ENCODE data around the gene SURF6. TPM values are rescaled to one million over a fixed set of nuclear protein-coding genes. Genes with fewer than 3 reads are reported as not detected.

Gene SURF6
- total RNA-seq, 1 donor from 2014 or later: 16.0 TPM

- no peak overlapping the region for H3K4me3 Mint-ChIP-seq (ENCODE audit: unreplicated experiment)
- H3K27ac Mint-ChIP-seq (ENCODE audit: unreplicated experiment): peak overlapping the region; percentile 69
- H3K4me1 Mint-ChIP-seq (ENCODE audit: unreplicated experiment): peaks cover 44% of the 10 kb centered on the region
- DNase-seq (ENCODE audit: extremely low spot score, unreplicated experiment): no peak
- H3K27me3 Mint-ChIP-seq (ENCODE audit: unreplicated experiment): no peaks in the 10 kb centered on the region
- no peaks in the 10 kb centered on the region for H3K9me3 Mint-ChIP-seq (ENCODE audit: unreplicated experiment)
- no peak for TF ChIP-seq CTCF (IDR thresholded peaks at IDR 0.05)
- peaks cover 32% of the 10 kb centered on the region for H3K36me3 Mint-ChIP-seq (ENCODE audit: unreplicated experiment)
These were observed 32.4 kb upstream of the SURF6 start for GRCh38 chr9:133368249-133368881.

DNA sequence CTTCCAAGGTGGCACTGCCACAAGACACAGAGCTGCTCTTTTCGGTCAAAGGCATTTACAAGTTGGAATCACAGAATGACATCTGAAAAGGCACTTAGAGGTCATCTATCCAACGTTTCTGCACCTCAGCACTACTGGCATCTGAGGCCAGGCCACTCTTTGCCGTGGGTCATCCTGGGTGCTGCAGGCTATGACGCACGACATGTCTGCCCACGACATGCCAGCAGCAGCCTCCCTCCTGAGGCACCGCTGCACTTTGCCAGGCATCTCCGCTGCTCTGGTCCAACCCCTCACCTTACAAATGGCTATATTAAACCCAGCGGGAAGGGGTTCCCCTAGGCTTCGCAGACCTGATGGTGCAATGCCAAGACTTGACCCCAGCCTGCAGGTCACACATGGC, 31.8 kb upstream of the SURF6 start:
- peaks cover 41% of the 10 kb centered on the region for H3K4me1 Mint-ChIP-seq (ENCODE audit: unreplicated experiment)
- no peak overlapping the region for H3K27ac Mint-ChIP-seq (ENCODE audit: unreplicated experiment)
- no peak for DNase-seq (ENCODE audit: extremely low spot score, unreplicated experiment)
- no peaks in the 10 kb centered on the region for H3K9me3 Mint-ChIP-seq (ENCODE audit: unreplicated experiment)
- peaks cover 35% of the 10 kb centered on the region for H3K36me3 Mint-ChIP-seq (ENCODE audit: unreplicated experiment)
- no peaks in the 10 kb centered on the region for H3K27me3 Mint-ChIP-seq (ENCODE audit: unreplicated experiment)
- TF ChIP-seq CTCF (IDR thresholded peaks at IDR 0.05): no peak
- H3K4me3 Mint-ChIP-seq (ENCODE audit: unreplicated experiment): no peak overlapping the region

DNA sequence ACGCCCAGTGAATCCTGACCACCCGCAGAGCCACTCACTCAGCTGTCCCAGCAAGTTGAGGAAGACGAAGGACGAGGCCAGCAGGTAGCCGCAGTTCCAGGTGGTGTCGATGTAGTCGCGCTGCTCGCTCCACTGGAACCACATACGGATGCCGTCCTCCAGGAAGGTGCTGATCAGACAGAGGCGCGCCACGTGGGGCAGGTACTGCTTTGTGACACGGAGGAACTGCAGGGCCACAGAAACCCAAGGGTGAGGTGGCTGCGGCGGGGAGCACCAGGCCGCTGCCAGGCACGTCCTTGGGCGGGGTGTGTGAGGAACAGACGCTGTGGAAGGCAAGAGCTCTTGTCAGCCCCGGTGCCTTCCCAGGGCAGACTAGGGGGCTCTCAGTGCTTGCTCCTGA, 31.2 kb upstream of the SURF6 start:
- no peak for TF ChIP-seq CTCF (IDR thresholded peaks at IDR 0.05)
- no peaks in the 10 kb centered on the region for H3K9me3 Mint-ChIP-seq (ENCODE audit: unreplicated experiment)
- H3K4me3 Mint-ChIP-seq (ENCODE audit: unreplicated experiment): no peak overlapping the region
- no peak overlapping the region for H3K27ac Mint-ChIP-seq (ENCODE audit: unreplicated experiment)
- peaks cover 37% of the 10 kb centered on the region for H3K4me1 Mint-ChIP-seq (ENCODE audit: unreplicated experiment)
- H3K27me3 Mint-ChIP-seq (ENCODE audit: unreplicated experiment): no peaks in the 10 kb centered on the region
- peaks cover 35% of the 10 kb centered on the region for H3K36me3 Mint-ChIP-seq (ENCODE audit: unreplicated experiment)
- no peak for DNase-seq (ENCODE audit: extremely low spot score, unreplicated experiment)

- DNase-seq (ENCODE audit: extremely low spot score, unreplicated experiment): no peak
- Mint-ChIP-seq H3K36me3 (ENCODE audit: unreplicated experiment) (peaks cover 40% of the 10 kb centered on the region), H3K4me3 (ENCODE audit: unreplicated experiment) (no peak overlapping the region), H3K27me3 (ENCODE audit: unreplicated experiment) (no peaks in the 10 kb centered on the region), H3K4me1 (ENCODE audit: unreplicated experiment) (peaks cover 35% of the 10 kb centered on the region), H3K9me3 (ENCODE audit: unreplicated experiment) (no peaks in the 10 kb centered on the region), H3K27ac (ENCODE audit: unreplicated experiment) (no peak overlapping the region)
- TF ChIP-seq CTCF (IDR thresholded peaks at IDR 0.05): no peak
These were observed 30.4 kb upstream of the SURF6 start for GRCh38 chr9:133366435-133366834.

- Mint-ChIP-seq H3K9me3 (ENCODE audit: unreplicated experiment) (no peaks in the 10 kb centered on the region), H3K36me3 (ENCODE audit: unreplicated experiment) (peaks cover 37% of the 10 kb centered on the region), H3K27ac (ENCODE audit: unreplicated experiment) (no peak overlapping the region), H3K27me3 (ENCODE audit: unreplicated experiment) (no peaks in the 10 kb centered on the region), H3K4me3 (ENCODE audit: unreplicated experiment) (no peak overlapping the region), H3K4me1 (ENCODE audit: unreplicated experiment) (peaks cover 13% of the 10 kb centered on the region)
- DNase-seq (ENCODE audit: extremely low spot score, unreplicated experiment): no peak
- TF ChIP-seq CTCF (IDR thresholded peaks at IDR 0.05): no peak
These were observed 26.5 kb upstream of the SURF6 start for GRCh38 chr9:133362359-133363044.
